A673 (cell line): ENCODE results near the gene SCNN1A. TPM values are rescaled to one million over a fixed set of nuclear protein-coding genes. Genes with fewer than 3 reads are reported as not detected.

Experiments used
- BruUV-seq: library from RNA; stranded (reverse); fragments of 400-500 nt; replicated peaks from 2 replicates; lab custom pipeline; 2021; lab: Mats Ljungman, UMichigan
- CTCF ChIA-PET: fragments of 300-600 bp; sonication (Branson Sonifier 250); formaldehyde crosslinking; loops from one replicate; lab custom pipeline; 2022; ENCODE audit warnings: antibody characterized with exemption; lab: Charles Lee
- POLR2A ChIA-PET: fragments of 300-600 bp; sonication (Branson Sonifier 250); formaldehyde crosslinking; loops from one replicate; lab custom pipeline; 2022; ENCODE audit warnings: antibody characterized with exemption; ENCODE audit not compliant: low non-redundant PET; lab: Charles Lee
- DNase-seq: peaks from one replicate; pipeline ENCODE4 v3.0.0-alpha.2; 2015; ENCODE audit warnings: low spot score
- H3K27ac ChIP-seq: fragments of 200-600 bp; sonication (generic); 2 replicates; pipeline ENCODE4 v1.5.1; 2016; ENCODE audit warnings: mixed run types, low read depth, mild to moderate bottlenecking, mixed read lengths, antibody characterized with exemption, low read length; ENCODE audit not compliant: poor library complexity, severe bottlenecking
- H3K27me3 ChIP-seq: fragments of 200-600 bp; sonication (generic); replicated peaks from 2 replicates; pipeline ENCODE4 v1.6.1; 2017; ENCODE audit warnings: mixed run types, low read depth, mild to moderate bottlenecking, mixed read lengths, antibody characterized with exemption, low read length; ENCODE audit not compliant: insufficient read depth, poor library complexity
- H3K36me3 ChIP-seq: fragments of 200-600 bp; sonication (generic); 2 replicates; pipeline ENCODE4 v1.6.1; 2016; ENCODE audit warnings: mixed run types, mild to moderate bottlenecking, mixed read lengths, antibody characterized with exemption, low read length; ENCODE audit not compliant: insufficient read depth, poor library complexity, severe bottlenecking
- H3K4me1 ChIP-seq: fragments of 200-600 bp; sonication (generic); 2 replicates; pipeline ENCODE4 v1.6.1; 2017; ENCODE audit warnings: mixed run types, mild to moderate bottlenecking, mixed read lengths, antibody characterized with exemption, low read length; ENCODE audit not compliant: insufficient read depth, poor library complexity, severe bottlenecking
- H3K4me3 ChIP-seq: fragments of 200-600 bp; sonication (generic); 2 replicates; pipeline ENCODE4 v1.5.1; 2016; ENCODE audit warnings: low read depth, mixed run types, mild to moderate bottlenecking, mixed read lengths, low read length; ENCODE audit not compliant: poor library complexity, severe bottlenecking
- H3K9me3 ChIP-seq: fragments of 200-600 bp; sonication (generic); 2 replicates; pipeline ENCODE4 v1.6.1; 2016; ENCODE audit warnings: mixed run types, low read depth, mild to moderate bottlenecking, mixed read lengths, antibody characterized with exemption, low read length; ENCODE audit not compliant: poor library complexity, severe bottlenecking
- EZH2 ChIP-seq: fragments of 200-600 bp; sonication (generic); IDR thresholded peaks from 2 replicates; pipeline ENCODE4 v1.6.1; 2017; ENCODE audit warnings: borderline replicate concordance, low read depth, mild to moderate bottlenecking, mixed read lengths, antibody characterized with exemption, low read length; ENCODE audit not compliant: poor library complexity, severe bottlenecking
- intact Hi-C: fragments of 100-400 bp; cut with micrococcal nuclease; formaldehyde crosslinking; loops from one replicate; pipeline ENCODE4 v1.10.0; 2022; ENCODE audit not compliant: unreplicated experiment
- total RNA-seq: library from RNA; stranded (reverse); gene quantifications from 2 replicates; pipeline ENCODE4 v1.2.3, GENCODE V29; 2021
- TF ChIP-seq, protein P1 (sequence below): fragments of 300-800, 200-600 bp; sonication (generic); conservative IDR thresholded peaks from 2 replicates; pipeline ENCODE4 v1.5.1; 2017; ENCODE audit warnings: low read depth, mild to moderate bottlenecking, antibody characterized with exemption, low read length, moderate library complexity, mixed read lengths

The SCNN1A gene
- total RNA-seq, 1 experiment from 2014 or later = not detected

DNA sequence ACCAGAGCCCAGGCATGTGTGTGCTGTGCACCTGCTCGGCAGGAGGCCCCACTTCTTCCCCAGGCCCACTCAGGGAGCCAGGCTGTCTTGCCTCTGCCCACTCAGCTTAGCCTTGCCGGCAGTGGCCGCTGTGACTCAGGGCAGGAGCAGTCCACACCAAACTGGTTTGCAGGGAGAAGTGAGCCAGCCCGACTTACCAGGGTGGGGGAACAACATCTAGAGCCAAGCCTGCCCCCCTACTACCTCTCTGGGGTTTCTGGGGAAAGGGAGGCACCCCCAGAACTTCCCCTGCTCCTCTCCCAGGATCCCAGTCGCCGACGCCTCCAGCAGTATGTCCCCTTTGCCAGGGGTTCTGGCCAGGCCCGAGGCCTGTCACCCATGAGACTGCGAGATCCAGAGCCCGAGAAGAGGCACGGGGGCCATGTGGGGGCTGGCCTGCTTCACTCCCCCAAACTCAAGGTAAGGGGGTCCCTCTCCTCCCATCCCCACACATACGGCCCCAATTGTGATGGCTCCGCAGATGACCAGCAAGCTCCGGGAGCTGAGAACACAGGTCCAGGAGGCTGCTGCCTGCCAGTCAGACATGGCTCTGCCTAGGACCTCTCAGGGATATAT, 61.9 kb downstream of the SCNN1A start:
- Histone ChIP-seq H3K27me3 (no peaks in the 10 kb centered on the region), H3K27ac (no peak overlapping the region), H3K4me3 (no peak overlapping the region), H3K36me3 (no peaks in the 10 kb centered on the region), H3K9me3 (no peaks in the 10 kb centered on the region), H3K4me1 (no peaks in the 10 kb centered on the region)
- intact Hi-C loops = no loop called here
- DNase-seq = no peak
- TF ChIP-seq, protein P1, sequence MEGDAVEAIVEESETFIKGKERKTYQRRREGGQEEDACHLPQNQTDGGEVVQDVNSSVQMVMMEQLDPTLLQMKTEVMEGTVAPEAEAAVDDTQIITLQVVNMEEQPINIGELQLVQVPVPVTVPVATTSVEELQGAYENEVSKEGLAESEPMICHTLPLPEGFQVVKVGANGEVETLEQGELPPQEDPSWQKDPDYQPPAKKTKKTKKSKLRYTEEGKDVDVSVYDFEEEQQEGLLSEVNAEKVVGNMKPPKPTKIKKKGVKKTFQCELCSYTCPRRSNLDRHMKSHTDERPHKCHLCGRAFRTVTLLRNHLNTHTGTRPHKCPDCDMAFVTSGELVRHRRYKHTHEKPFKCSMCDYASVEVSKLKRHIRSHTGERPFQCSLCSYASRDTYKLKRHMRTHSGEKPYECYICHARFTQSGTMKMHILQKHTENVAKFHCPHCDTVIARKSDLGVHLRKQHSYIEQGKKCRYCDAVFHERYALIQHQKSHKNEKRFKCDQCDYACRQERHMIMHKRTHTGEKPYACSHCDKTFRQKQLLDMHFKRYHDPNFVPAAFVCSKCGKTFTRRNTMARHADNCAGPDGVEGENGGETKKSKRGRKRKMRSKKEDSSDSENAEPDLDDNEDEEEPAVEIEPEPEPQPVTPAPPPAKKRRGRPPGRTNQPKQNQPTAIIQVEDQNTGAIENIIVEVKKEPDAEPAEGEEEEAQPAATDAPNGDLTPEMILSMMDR = no peak
- TF ChIP-seq EZH2 = no peak
- ChIA-PET CTCF (interaction anchor here (0.5 kb wide), 1 partner anchor 10 kb away, joined by 3 read pairs; no protein-coding TSS in a partner anchor), POLR2A (no interaction called here)
- BruUV-seq = no TSS peak

DNA sequence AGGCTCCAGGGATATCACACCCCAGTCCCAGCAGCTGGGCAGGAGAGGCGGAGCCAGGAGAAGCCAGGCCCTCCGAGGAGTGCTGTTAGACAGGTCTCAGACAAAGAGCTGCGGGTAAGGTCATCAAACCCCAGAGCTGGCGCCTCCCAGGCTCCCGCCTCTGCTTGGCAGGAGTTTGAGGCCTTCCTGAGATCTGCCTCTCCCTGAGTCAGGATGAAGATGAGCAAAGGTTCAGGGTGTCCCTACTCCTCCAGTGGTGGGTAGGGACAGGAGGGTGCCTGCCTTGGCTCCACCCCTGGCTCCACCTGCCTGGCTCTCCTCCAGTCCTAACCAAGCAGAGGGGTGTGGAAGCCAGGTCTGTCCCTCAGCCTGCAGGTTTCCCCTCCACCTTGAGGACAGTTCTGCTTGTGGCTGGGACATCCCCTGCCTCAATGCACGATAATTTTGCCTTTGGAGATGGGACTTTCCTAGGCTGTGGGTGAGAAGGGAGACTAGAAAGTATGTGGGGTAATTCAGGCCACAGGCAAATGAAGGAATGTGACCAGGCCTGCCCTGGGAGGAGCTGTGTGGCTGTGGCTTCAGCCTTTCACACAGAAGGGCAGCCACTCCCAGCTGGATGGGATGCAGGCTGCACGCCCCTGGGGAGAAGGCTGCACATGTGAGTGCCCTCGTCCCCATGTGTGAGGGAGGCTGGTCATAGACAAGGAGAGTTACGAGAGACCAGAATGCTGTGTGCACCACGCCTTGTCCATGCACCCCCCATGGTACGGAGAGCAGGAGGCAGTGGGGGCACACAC, 62.6 kb downstream of the SCNN1A start:
- Histone ChIP-seq H3K27ac (no peak overlapping the region), H3K27me3 (no peaks in the 10 kb centered on the region), H3K36me3 (no peaks in the 10 kb centered on the region), H3K9me3 (no peaks in the 10 kb centered on the region), H3K4me1 (no peaks in the 10 kb centered on the region), H3K4me3 (no peak overlapping the region)
- intact Hi-C loops = no loop called here
- TF ChIP-seq, protein P1 = no peak
- TF ChIP-seq EZH2 = no peak
- ChIA-PET POLR2A (no interaction called here), CTCF (interaction anchor here (0.5 kb wide), 1 partner anchor 11 kb away, joined by 3 read pairs; no protein-coding TSS in a partner anchor)
- no peak for DNase-seq
- no TSS peak for BruUV-seq

DNA sequence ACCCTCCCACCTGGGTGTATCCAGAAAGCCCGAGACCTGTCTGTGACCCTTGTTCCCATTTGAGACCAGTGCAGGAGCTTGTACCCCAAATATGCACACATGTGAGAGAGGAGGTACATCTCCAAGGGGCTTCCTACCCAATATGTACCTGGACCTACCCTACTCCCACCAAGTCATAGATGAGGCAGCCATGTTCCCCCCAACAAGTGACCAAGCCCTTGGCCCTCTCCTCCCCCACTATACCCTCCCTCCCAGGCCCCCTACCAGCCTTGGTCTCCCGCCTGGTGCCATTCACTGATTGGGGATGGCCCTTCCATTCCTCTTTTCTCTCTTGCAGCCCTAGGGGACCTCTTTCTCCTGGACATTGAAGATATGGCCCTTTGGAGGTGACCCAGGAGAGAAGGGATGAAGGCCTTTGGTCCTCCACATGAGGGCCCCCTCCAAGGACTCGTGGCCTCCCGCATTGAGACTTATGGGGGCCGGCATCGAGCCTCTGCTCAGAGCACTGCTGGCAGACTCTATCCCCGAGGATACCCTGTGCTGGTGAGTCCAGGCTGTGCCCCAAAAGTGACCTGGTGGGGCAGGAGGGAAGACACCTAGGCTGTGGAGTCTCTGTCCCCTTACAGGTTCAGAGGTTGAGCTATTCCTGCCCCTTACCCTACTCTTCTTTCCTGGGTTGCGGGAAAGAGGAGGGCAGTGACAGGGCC, 63.4 kb downstream of the SCNN1A start:
- Histone ChIP-seq H3K36me3 (no peaks in the 10 kb centered on the region), H3K27ac (no peak overlapping the region), H3K4me1 (no peaks in the 10 kb centered on the region), H3K27me3 (no peaks in the 10 kb centered on the region), H3K4me3 (no peak overlapping the region), H3K9me3 (no peaks in the 10 kb centered on the region)
- CTCF ChIA-PET = no interaction called here
- no TSS peak for BruUV-seq
- DNase-seq = no peak
- intact Hi-C loops = no loop called here
- TF ChIP-seq, protein P1 = no peak
- TF ChIP-seq EZH2 = no peak
- POLR2A ChIA-PET = no interaction called here
